ENCODE measurements around the gene CXorf49.
"Not testable (repeated sequence)": the region's sequence is repeated elsewhere in the genome, so short reads cannot be mapped to it uniquely, and the experiment has no call there.

The CXorf49 gene

DNA sequence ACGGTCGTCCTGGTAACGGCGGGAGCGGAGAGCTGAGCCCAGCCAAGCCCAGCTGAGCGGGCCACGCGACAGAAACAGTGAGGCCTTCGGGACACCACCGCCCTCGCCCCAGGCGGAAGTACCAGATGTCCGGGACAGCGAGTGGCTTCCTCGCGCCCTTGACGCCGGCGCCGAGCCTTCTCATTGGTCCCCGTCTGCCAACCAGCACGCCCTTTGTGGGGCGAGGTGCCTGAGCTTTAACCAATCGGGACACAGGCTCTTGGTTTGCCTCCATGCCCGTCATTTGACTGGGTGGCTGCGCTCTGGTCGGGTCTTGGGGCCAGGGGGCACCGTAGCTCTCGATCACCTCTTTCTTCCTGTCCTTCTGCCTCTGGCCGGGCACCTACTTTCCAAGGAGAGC is at the start of gene CXorf49:
Gene CXorf49 (minus strand): TSS at position 101 of the 400 bp plus-strand sequence. CDS start 134 bp downstream, outside the sequence.
- DNase-seq: not testable (repeated sequence)

DNA sequence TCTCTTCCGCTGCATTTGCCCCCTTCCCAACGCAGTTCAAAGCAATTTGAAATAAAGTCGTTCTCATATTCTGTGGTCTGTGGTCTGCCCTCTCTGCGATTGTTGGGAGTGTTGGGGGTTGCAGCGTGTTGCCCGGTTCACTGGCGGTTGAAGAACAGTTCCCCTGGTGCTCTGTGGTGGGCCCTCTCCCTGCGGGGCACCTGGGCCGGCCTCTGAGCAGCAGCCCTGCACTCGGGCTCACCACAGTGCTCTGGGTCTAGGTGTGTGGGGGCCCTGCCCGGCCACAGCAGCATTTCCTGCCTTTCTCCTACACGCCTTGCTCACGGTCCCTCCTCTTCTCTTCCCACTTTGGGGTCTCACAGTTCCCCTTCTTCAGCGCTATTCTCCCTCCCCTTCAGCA is 49.0 kb upstream of the CXorf49 start:
- not testable (repeated sequence) for DNase-seq

DNA sequence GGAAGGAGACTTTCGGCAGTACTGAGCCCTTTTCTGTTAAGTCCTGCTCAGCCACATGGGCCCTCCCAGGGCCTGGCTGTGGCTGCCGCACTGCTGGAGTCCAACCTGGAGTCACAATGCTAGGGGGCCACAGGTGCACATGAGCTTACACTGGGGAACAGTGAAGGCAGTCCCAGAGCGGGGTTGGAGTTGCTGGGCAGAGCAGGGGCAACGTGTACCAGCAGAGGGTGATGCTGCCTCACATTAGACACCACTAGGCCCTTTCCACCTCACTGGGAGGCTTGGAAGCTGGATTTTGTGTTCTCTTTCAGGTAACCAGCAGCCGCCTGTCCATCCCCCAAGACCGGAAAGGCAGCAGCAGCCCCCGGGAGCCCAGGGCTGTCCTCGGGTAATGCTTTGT is 47.5 kb upstream of the CXorf49 start:
- not testable (repeated sequence) for DNase-seq

DNA sequence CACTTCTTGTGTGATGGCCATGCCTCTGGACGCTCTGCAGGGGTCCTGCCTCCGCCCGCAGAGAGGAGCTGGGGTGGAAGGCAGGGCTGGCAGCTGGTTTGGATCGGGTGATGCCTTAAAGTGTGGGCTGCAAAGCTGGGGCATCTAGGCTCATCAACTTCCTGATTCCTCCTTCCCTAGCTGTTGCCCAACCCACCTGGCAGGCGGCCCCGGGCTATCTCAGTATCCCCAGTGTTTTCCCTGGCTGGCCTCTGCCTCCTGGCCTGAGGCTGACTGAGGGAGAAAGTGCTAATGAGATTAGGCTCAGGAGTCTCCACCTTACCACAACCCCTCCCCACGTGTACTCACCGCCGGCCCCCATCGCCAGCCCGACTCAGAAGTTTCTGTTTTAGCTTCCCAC is 46.7 kb upstream of the CXorf49 start:
- not testable (repeated sequence) for DNase-seq

DNA sequence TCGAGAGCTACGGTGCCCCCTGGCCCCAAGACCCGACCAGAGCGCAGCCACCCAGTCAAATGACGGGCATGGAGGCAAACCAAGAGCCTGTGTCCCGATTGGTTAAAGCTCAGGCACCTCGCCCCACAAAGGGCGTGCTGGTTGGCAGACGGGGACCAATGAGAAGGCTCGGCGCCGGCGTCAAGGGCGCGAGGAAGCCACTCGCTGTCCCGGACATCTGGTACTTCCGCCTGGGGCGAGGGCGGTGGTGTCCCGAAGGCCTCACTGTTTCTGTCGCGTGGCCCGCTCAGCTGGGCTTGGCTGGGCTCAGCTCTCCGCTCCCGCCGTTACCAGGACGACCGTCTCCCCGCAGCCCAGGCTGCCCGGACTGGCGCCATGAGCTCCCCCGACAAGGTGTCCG is 45.0 kb upstream of the CXorf49 start, which contains the start of gene CXorf49B:
Gene CXorf49B (plus strand): TSS at position 301 of the 400 bp plus-strand sequence. CDS start 75 bp downstream, at position 376.
- not testable (repeated sequence) for DNase-seq

DNA sequence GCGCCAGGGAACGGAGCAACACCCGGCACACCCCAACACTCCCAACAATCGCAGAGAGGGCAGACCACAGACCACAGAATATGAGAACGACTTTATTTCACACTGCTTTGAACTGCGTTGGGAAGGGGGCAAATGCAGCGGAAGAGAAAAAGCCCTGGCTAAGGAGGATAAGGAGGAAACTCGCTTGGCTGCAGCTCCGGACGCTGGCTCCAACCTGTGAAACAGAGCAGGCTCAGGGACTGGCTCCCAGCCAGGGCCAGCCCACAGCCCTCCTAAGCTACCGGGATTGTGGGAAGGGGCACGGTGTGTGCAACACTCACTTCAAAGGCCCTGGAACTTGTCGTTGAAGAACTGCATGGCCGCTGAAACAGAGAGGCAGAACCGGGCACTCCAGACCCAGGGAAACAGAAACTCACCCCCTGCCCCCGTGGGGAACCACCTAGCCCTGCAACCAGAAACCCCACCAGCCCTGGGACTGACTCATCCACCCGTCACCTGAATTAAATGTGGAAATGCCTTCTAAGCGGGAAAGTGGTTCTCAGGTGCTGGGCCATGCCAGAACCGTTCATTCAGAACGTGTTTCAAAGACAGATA is 42.7 kb upstream of the CXorf49 start:
- not testable (repeated sequence) for DNase-seq

DNA sequence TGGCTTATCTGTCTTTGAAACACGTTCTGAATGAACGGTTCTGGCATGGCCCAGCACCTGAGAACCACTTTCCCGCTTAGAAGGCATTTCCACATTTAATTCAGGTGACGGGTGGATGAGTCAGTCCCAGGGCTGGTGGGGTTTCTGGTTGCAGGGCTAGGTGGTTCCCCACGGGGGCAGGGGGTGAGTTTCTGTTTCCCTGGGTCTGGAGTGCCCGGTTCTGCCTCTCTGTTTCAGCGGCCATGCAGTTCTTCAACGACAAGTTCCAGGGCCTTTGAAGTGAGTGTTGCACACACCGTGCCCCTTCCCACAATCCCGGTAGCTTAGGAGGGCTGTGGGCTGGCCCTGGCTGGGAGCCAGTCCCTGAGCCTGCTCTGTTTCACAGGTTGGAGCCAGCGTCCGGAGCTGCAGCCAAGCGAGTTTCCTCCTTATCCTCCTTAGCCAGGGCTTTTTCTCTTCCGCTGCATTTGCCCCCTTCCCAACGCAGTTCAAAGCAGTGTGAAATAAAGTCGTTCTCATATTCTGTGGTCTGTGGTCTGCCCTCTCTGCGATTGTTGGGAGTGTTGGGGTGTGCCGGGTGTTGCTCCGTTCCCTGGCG is 2.3 kb upstream of the CXorf49 start:
- DNase-seq: not testable (repeated sequence)

DNA sequence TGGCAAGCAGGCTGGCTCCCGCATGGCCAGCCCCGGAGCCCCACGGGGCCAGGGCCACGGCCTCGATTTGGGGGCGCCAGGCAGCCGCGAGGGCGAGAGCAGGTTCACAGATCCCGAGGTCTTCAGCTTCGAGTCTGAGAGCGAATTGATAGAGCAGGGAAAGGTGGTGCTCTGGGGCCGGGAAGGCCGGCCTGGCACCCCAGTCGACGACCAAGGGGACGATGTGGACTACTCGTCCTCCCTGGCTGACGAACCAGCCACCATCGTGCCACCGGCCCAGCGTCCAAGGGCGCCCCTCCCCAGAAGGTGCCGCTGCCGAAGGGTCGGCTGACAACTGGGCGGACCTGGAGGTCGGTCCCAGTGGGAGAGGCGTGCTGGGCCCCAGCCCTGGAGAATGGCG is 1.1 kb upstream of the CXorf49 start:
- not testable (repeated sequence) for DNase-seq

DNA sequence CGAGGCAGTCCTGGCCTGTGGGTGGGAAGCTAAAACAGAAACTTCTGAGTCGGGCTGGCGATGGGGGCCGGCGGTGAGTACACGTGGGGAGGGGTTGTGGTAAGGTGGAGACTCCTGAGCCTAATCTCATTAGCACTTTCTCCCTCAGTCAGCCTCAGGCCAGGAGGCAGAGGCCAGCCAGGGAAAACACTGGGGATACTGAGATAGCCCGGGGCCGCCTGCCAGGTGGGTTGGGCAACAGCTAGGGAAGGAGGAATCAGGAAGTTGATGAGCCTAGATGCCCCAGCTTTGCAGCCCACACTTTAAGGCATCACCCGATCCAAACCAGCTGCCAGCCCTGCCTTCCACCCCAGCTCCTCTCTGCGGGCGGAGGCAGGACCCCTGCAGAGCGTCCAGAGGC is 1.8 kb downstream of the CXorf49 start:
- not testable (repeated sequence) for DNase-seq

DNA sequence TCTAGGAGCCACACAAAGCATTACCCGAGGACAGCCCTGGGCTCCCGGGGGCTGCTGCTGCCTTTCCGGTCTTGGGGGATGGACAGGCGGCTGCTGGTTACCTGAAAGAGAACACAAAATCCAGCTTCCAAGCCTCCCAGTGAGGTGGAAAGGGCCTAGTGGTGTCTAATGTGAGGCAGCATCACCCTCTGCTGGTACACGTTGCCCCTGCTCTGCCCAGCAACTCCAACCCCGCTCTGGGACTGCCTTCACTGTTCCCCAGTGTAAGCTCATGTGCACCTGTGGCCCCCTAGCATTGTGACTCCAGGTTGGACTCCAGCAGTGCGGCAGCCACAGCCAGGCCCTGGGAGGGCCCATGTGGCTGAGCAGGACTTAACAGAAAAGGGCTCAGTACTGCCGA is 2.5 kb downstream of the CXorf49 start:
- not testable (repeated sequence) for DNase-seq

DNA sequence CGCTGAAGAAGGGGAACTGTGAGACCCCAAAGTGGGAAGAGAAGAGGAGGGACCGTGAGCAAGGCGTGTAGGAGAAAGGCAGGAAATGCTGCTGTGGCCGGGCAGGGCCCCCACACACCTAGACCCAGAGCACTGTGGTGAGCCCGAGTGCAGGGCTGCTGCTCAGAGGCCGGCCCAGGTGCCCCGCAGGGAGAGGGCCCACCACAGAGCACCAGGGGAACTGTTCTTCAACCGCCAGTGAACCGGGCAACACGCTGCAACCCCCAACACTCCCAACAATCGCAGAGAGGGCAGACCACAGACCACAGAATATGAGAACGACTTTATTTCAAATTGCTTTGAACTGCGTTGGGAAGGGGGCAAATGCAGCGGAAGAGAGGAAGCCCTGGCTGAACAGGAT is 4.0 kb downstream of the CXorf49 start:
- DNase-seq: not testable (repeated sequence)

DNA sequence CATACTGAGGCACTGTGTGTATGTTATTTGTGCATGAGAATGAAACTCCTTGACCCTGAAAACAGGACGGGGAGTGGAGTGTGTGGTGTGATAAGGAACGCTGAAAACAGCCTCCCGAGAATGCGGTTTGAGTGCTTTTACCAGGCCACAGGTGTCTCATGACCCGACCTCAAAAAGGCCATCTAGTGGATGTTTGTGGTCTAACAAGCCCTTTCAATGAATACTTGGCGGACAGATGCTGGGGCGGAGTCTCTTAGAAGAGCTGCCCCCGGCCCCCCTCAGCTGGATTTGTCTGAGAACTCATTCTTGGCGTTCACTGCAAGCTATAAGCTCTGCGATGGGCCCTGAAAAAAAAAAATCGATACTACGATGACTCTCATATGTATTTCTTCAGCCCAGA is 15.2 kb downstream of the CXorf49 start:
- DNase-seq: not testable (repeated sequence)

DNA sequence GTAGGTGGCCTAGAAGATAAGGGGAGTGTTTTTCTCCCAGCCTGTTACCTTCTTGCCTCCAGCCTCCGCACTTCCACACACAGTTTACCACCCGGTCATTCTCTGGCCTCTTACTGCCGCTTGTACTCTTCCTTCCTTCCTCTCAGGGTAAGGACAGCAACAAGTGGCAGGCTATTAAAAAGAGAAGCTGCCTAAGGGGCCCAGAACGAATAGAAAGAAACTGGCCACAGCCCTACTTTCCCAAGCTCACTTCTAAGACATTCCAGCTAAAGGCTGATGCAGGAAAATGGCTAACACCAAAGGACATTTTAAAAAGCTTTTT is 19.1 kb downstream of the CXorf49 start:
- DNase-seq: not testable (repeated sequence)

DNA sequence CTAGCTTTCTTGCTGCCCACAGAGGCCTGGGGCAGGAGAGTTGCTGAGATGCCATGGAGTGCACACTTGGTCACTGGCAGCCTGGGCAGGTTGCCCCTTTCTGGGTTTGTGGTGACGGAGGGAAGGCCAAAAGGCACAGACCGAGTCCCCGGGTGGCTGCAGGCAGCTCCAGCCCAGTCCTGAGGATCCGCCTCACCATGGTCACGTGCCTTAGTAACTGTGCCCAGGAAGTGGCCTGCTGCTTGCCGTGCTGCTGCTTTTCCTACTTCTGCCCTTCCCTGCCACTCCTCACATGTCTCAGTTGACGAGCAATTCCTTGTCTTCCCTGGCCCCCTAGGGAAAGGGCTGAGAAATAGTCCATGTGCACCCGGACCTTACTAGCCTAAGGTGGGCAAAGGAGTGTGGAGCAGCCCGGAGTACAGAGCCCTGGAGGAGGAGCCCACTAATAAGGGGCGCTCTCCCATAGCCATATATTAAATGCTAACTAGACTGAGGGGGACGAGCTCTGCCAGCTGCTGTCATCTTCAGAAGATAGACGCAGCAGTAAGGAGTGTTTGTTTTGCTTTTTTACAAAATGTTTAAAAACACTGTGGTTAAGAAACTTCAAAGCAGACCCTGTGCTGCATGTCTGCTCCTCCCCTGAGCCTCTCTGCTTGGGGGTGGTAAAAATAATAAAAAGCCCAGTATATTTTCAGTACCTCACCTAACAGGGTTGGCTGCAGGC is 19.6 kb downstream of the CXorf49 start:
- not testable (repeated sequence) for DNase-seq

DNA sequence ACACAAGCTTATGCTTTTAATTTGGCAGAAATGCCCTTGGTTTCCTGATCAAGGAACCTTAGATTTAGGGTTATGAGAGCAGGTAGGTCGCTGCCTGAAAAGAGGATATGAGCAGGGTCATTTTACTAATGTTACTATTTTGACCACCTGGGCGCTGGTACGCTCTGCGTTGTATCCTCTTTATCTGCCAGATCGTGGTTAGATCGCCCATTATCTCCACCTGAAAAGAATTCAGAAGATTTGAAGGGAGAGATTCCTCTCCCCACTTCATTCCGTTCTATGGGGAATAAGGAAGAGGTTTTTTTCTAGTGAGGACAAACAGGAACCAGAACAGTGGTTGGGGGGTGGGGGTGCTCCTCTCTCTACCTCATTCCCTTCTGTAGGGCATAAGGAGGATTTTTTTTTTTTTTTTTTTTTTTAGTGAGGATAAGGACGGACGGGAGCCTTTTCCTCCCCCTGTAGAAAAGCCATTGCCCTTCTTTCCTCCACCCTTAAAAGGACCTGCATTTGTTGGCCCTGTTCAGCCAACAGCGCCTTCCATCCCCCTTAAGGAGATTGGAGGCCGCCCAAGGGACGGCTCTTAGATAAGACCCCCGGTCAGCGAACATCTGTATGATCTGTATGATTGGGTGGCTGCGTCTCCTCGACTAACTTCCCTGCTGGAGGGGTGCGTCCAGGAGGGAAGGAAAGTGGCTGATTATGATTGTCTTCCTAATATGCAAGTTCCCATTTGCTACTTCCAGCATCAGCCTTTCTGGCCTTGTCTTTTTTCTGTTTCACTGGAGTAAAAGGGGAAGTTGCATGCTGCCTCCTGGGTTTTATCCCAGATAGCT is 20.4 kb downstream of the CXorf49 start:
- not testable (repeated sequence) for DNase-seq

DNA sequence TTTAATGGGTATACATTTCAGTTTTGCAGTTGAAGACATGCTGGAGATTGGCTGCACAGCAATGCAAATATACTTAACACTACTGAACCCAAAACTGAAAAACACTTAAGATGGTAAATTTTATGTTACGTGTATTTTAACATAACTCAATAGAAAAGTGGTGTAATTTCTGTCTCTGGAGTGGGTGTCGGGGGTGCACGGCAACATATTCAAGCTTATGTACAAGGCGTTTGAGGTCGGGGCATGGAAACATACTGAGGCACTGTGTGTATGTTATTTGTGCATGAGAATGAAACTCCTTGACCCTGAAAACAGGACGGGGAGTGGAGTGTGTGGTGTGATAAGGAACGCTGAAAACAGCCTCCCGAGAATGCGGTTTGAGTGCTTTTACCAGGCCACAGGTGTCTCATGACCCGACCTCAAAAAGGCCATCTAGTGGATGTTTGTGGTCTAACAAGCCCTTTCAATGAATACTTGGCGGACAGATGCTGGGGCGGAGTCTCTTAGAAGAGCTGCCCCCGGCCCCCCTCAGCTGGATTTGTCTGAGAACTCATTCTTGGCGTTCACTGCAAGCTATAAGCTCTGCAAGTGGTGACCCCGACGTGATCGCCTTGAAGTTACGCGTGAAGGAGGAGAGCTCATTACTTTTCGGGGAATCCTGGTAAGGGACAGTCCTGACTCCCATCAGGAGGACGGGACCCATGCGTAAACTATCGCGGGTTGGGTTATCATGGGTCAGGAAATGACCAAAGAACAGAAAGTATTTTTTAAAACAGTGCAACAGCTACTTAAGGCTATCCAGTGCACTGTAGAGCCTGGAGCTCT is 21.2 kb downstream of the CXorf49 start:
- not testable (repeated sequence) for DNase-seq

DNA sequence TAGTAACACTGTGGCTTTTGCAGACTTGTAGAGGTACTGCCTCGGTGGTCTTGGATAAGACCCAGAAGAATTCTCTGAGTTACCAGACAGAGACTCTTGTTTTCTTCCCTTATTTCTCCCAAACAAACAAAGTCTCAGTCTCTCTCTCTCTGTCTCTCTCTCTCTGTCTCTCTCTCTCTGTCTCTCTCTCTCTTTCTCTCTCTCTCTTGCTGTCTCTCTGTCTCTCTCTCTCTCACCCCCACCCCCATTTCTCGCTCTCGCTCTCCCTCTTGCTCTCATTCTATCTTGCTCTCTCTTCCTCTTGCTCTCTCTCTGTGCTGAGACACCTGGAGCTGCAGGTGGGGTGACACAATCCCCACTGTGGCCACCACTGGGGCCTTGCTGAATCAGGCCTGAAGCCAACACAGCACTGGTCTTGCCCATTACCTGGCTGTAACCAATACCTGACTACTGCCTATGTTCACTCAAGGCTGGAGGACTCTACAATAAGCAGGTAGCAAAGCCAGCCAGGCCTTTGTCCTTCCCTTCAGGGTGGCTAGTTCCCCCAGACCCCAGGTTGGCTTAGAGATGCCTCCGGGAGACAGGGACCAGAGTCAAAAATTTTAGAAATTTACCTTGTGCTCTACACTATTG is 38.4 kb downstream of the CXorf49 start:
- no peak for DNase-seq

DNA sequence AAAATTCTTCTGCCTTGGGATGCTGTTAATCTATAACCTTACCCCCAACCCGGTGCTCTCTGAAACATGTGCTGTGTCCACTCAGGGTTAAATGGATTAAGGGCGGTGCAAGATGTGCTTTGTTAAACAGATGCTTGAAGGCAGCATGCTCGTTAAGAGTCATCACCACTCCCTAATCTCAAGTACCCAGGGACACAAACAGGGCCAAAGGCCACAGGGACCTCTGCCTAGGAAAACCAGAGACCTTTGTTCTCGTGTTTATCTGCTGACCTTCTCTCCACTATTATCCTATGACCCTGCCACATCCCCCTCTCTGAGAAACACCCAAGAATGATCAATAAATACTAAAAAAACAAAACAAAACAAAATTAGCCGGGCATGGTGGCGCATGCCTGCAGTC is 40.9 kb downstream of the CXorf49 start:
- not testable (repeated sequence) for DNase-seq

DNA sequence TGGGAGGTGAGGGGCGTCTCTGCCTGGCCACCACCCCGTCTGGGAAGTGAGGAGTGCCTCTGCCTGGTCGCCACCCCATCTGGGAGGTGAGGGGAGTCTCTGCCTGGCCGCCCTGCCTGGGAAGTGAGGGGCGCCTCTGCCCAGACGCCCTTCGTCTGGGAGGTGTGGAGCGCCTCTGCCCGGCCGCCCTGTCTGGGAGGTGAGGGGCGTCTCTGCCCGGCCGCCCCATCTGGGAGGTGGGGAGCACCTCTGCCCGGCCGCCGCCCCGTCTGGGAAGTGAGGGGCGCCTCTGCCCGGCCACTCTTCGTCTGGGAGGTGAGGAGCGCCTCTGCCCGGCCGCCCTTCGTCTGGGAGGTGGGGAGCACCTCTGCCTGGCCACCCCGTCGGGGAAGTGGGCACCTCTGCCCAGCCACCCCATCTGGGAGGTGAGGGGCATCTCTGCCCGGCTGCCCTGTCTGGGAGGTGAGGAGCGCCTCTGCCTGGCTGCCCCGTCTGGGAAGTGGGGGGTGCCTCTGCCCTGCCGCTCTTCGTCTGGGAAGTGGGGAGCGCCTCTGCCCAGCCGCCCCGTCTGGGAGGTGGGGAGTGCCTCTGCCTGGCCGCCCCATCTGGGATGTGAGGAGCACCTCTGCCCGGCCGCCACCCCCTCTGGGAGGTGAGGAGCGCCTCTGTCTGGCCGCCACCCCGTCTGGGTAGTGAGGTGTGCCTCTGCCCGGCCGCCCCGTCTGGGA is 41.9 kb downstream of the CXorf49 start:
- DNase-seq: not testable (repeated sequence)

DNA sequence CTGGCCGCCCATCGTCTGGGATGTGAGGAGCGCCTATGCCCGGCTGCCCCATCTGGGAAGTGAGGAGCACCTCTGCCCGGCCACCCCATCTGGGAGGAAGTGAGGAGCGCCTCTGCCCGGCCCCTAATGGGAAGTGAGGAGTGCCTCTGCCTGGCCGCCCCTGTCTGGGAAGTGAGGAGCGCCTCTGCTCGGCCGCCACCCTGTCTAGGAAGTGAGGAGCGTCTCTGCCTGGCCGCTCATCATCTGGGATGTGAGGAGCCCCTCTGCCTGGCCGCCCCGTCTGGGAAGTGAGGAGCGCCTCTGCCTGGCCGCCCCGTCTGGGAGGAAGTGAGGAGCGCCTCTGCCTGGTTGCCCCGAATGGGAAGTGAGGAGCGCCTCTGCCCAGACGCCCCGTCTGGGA is 42.4 kb downstream of the CXorf49 start:
- not testable (repeated sequence) for DNase-seq

DNA sequence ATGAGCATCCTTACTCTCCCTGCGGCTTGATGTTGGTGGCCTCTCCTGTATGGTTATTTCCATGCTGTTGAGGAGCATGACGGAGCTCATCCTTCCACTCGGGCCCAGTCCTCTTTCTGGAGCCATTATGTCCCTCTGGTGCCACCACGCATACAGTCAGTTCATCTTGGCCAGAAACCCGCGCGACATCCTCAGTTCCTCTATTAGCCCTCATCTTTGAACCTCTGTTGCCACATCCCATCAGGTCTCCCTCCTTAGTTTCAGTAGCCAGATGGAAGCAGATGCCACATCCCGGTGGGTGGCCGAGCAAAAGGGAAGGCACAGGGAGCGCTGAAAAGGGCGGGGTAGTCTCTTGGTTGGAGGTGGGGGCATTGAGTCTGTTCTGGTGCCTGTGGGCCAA is 46.1 kb downstream of the CXorf49 start:
- DNase-seq: no peak
